Astrocyte (in vitro differentiated cells and primary cell): ENCODE measurements around the gene TLCD5. TPM values are rescaled to one million over a fixed set of nuclear protein-coding genes. Genes with fewer than 3 reads are reported as not detected.

Experiments
- DNase-seq: peaks from one replicate; pipeline ENCODE4 v3.0.0-alpha.2; 2010; ENCODE audit warnings: low read depth
- FAIRE-seq: peaks from 2 replicates; lab custom pipeline; 2011; peaks lifted over from hg19 to GRCh38; lab: Jason Lieb, UNC
- H2AFZ ChIP-seq: 2 replicates; pipeline ENCODE4 v1.6.0; 2012; ENCODE audit warnings: low read depth, low read length, inconsistent platforms
- H3K27ac ChIP-seq: 2 replicates; pipeline ENCODE4 v1.5.1; 2011; ENCODE audit warnings: low read depth, low read length, inconsistent platforms
- H3K27me3 ChIP-seq: 2 replicates; pipeline ENCODE4 v1.6.0; 2011; ENCODE audit warnings: low read length, inconsistent platforms; ENCODE audit not compliant: insufficient read depth
- H3K36me3 ChIP-seq: 2 replicates; pipeline ENCODE4 v1.5.1; 2011; ENCODE audit warnings: low read length, inconsistent platforms; ENCODE audit not compliant: insufficient read depth
- H3K4me1 ChIP-seq: 2 replicates; pipeline ENCODE4 v1.5.1; 2011; ENCODE audit warnings: low read length, inconsistent platforms; ENCODE audit not compliant: insufficient read depth
- H3K4me2 ChIP-seq: 2 replicates; pipeline ENCODE4 v1.6.0; 2012; ENCODE audit warnings: low read length, inconsistent platforms
- H3K4me3 ChIP-seq: 2 replicates; pipeline ENCODE4 v1.5.1; 2011; ENCODE audit warnings: low read depth, mild to moderate bottlenecking, low read length, inconsistent platforms; ENCODE audit not compliant: insufficient read depth
- H3K79me2 ChIP-seq: 2 replicates; pipeline ENCODE4 v1.6.0; 2012; ENCODE audit warnings: mild to moderate bottlenecking, low read length, inconsistent platforms; ENCODE audit not compliant: insufficient read depth
- H3K9ac ChIP-seq: 2 replicates; pipeline ENCODE4 v1.6.0; 2012; ENCODE audit warnings: mild to moderate bottlenecking, low read length, inconsistent platforms
- H3K9me3 ChIP-seq: 2 replicates; pipeline ENCODE4 v1.5.1; 2012; ENCODE audit warnings: low read depth, mild to moderate bottlenecking, low read length, inconsistent platforms; ENCODE audit not compliant: insufficient read depth
- H4K20me1 ChIP-seq: 2 replicates; pipeline ENCODE4 v1.6.0; 2012; ENCODE audit warnings: low read length, inconsistent platforms; ENCODE audit not compliant: insufficient read depth
- H3K27ac Mint-ChIP-seq: one replicate; pipeline ENCODE4 v1.8.0; 2021; ENCODE audit warnings: mild to moderate bottlenecking, mixed read lengths; ENCODE audit not compliant: unreplicated experiment
- H3K27me3 Mint-ChIP-seq: one replicate; pipeline ENCODE4 v1.8.0; 2021; ENCODE audit warnings: low read depth, mixed read lengths; ENCODE audit not compliant: unreplicated experiment
- H3K36me3 Mint-ChIP-seq: one replicate; pipeline ENCODE4 v1.8.0; 2021; ENCODE audit warnings: low read depth, mixed read lengths; ENCODE audit not compliant: unreplicated experiment
- H3K4me1 Mint-ChIP-seq: one replicate; pipeline ENCODE4 v1.8.0; 2021; ENCODE audit warnings: low read depth, mixed read lengths; ENCODE audit not compliant: unreplicated experiment
- H3K4me3 Mint-ChIP-seq: one replicate; pipeline ENCODE4 v1.8.0; 2021; ENCODE audit warnings: mild to moderate bottlenecking, moderate library complexity, mixed read lengths; ENCODE audit not compliant: unreplicated experiment
- H3K9me3 Mint-ChIP-seq: one replicate; pipeline ENCODE4 v1.8.0; 2021; ENCODE audit warnings: mild to moderate bottlenecking, mixed read lengths; ENCODE audit not compliant: unreplicated experiment
- EZH2 ChIP-seq: IDR thresholded peaks from 2 replicates; pipeline ENCODE4 v1.6.1; 2012; ENCODE audit warnings: mild to moderate bottlenecking, low read length, inconsistent platforms; ENCODE audit not compliant: insufficient read depth
- total RNA-seq: library from RNA; stranded (reverse); gene quantifications from 2 replicates; pipeline ENCODE4 v1.2.1, GENCODE V29; 2021
- TF ChIP-seq, protein P1 (sequence below): IDR thresholded peaks from 2 replicates; pipeline ENCODE4 v1.5.1; 2011; ENCODE audit warnings: low read depth, mild to moderate bottlenecking, inconsistent platforms, low read length, moderate library complexity; ENCODE audit not compliant: insufficient read depth

The TLCD5 gene
- total RNA-seq, 1 donor from 2014 or later, result 9.5 TPM

DNA sequence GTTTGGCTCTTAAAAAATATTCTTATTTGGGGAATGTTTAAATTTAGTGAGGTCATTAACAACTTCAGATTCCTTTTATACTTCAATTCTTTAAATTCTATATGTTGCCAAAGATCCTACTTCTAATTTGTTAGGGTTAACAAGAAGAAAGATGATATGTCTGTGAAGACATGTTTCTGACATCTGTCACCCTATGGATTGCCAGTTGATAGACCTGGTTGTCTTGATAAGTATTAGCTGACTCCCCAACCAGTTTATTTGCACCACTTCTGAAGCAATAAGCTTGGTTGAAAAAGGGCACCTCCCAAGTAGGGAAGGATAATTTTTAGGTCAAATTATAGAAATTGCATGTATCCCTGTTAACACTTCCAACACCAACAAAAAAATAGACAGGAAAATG lies 40.4 kb downstream of the TLCD5 start:
- FAIRE-seq, result no peak
- Histone ChIP-seq H3K4me3 (no peak overlapping the region), H2AFZ (no peak overlapping the region), H4K20me1 (peaks cover 72% of the 10 kb centered on the region), H3K9ac (no peak overlapping the region), H3K36me3 (no peaks in the 10 kb centered on the region), H3K4me2 (no peak overlapping the region), H3K79me2 (peaks cover 93% of the 10 kb centered on the region), H3K4me1 (no peaks in the 10 kb centered on the region), H3K27me3 (no peaks in the 10 kb centered on the region), H3K27ac (no peak overlapping the region), H3K9me3 (no peaks in the 10 kb centered on the region)
- TF ChIP-seq, protein P1, sequence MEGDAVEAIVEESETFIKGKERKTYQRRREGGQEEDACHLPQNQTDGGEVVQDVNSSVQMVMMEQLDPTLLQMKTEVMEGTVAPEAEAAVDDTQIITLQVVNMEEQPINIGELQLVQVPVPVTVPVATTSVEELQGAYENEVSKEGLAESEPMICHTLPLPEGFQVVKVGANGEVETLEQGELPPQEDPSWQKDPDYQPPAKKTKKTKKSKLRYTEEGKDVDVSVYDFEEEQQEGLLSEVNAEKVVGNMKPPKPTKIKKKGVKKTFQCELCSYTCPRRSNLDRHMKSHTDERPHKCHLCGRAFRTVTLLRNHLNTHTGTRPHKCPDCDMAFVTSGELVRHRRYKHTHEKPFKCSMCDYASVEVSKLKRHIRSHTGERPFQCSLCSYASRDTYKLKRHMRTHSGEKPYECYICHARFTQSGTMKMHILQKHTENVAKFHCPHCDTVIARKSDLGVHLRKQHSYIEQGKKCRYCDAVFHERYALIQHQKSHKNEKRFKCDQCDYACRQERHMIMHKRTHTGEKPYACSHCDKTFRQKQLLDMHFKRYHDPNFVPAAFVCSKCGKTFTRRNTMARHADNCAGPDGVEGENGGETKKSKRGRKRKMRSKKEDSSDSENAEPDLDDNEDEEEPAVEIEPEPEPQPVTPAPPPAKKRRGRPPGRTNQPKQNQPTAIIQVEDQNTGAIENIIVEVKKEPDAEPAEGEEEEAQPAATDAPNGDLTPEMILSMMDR, result no peak
- TF ChIP-seq EZH2, result no peak
- DNase-seq, result no peak
- no peaks in the 10 kb centered on the region for H3K27me3 Mint-ChIP-seq
- H3K36me3 Mint-ChIP-seq, result peaks cover 2% of the 10 kb centered on the region
- H3K4me3 Mint-ChIP-seq, result no peak overlapping the region
- no peak overlapping the region for H3K27ac Mint-ChIP-seq
- no peaks in the 10 kb centered on the region for H3K9me3 Mint-ChIP-seq
- H3K4me1 Mint-ChIP-seq, result peaks cover 7% of the 10 kb centered on the region

DNA sequence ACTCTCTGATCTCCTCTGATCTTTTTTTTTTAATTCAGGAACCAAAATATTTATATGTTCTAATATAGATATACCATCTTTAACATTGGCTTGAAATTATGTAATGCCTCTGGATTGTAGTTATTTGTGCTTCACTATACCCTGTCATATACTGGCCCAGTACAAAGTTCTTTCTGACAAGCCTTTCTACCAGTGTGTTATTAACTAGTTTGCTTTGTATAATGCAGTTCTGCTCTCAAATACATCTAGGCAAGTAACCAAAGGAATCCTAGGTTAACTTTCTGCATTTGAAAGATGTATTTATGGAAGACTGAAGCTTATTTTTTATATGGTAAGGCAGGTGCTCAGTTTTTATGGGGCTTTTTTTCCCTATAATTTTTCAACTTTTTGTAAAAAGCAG lies 47.2 kb downstream of the TLCD5 start:
- no peaks in the 10 kb centered on the region for H3K9me3 Mint-ChIP-seq
- Histone ChIP-seq H3K4me1 (no peaks in the 10 kb centered on the region), H3K9me3 (no peaks in the 10 kb centered on the region), H2AFZ (no peak overlapping the region), H3K4me3 (no peak overlapping the region), H3K27ac (no peak overlapping the region), H3K27me3 (no peaks in the 10 kb centered on the region), H3K4me2 (no peak overlapping the region), H3K36me3 (no peaks in the 10 kb centered on the region), H3K9ac (no peak overlapping the region), H4K20me1 (peaks cover 64% of the 10 kb centered on the region), H3K79me2 (peaks cover 97% of the 10 kb centered on the region)
- no peak for FAIRE-seq
- TF ChIP-seq, protein P1, result no peak
- TF ChIP-seq EZH2, result no peak
- H3K27ac Mint-ChIP-seq, result no peak overlapping the region
- H3K4me1 Mint-ChIP-seq, result peaks cover 23% of the 10 kb centered on the region
- H3K36me3 Mint-ChIP-seq, result no peaks in the 10 kb centered on the region
- no peak overlapping the region for H3K4me3 Mint-ChIP-seq
- H3K27me3 Mint-ChIP-seq, result no peaks in the 10 kb centered on the region
- DNase-seq, result no peak

DNA sequence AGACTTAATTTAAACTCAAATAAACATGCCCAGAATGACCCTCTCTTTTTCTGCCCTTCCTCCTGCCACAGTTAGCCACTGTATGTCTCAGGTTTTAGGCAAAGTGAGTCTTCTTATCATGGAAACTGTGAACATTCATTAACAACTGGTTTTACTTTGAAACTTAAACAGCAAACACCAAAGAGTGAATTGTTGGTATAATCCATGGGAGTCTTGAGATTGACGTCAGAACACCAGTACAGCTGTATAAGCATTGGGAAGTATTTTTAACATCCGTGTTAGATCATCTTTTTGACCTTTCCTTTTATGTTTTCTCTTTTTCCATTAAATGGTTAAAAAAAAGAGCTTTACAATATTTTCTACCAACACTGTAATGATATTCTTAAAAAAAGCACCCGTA lies 50.0 kb downstream of the TLCD5 start:
- Mint-ChIP-seq H3K4me1 (peaks cover 28% of the 10 kb centered on the region), H3K4me3 (no peak overlapping the region), H3K27ac (peak overlapping the region; percentile 9), H3K9me3 (peaks cover 4% of the 10 kb centered on the region), H3K36me3 (peaks cover 4% of the 10 kb centered on the region), H3K27me3 (no peaks in the 10 kb centered on the region)
- Histone ChIP-seq H3K4me2 (peak overlapping the region; percentile 10), H3K36me3 (no peaks in the 10 kb centered on the region), H3K9ac (no peak overlapping the region), H2AFZ (no peak overlapping the region), H3K9me3 (no peaks in the 10 kb centered on the region), H3K4me3 (no peak overlapping the region), H4K20me1 (peaks cover 53% of the 10 kb centered on the region), H3K27me3 (no peaks in the 10 kb centered on the region), H3K4me1 (no peaks in the 10 kb centered on the region), H3K79me2 (peaks cover 98% of the 10 kb centered on the region), H3K27ac (peak overlapping the region; percentile 36)
- no peak for DNase-seq
- TF ChIP-seq EZH2, result no peak
- peak; percentile 20 for FAIRE-seq
